ENCODE data around the gene CERCAM.
"Not testable (repeated sequence)": the region's sequence is repeated elsewhere in the genome, so short reads cannot be mapped to it uniquely, and the experiment has no call there.

Gene CERCAM

GRCh38 chr9:128393145-128393775, 27.4 kb upstream of the CERCAM start:
- DNase-seq (ENCODE audit: low read depth): no peak

- DNase-seq (ENCODE audit: low read depth): no peak
These were observed 26.7 kb upstream of the CERCAM start for GRCh38 chr9:128393970-128394369.

GRCh38 chr9:128394379-128395168, 26.1 kb upstream of the CERCAM start:
- no peak for DNase-seq (ENCODE audit: low read depth)

- no peak for DNase-seq (ENCODE audit: low read depth)
These were observed 23.6 kb upstream of the CERCAM start for GRCh38 chr9:128396970-128397613.

- DNase-seq (ENCODE audit: low read depth): no peak
These were observed 22.8 kb upstream of the CERCAM start for GRCh38 chr9:128397831-128398230.

GRCh38 chr9:128399861-128400260, 20.8 kb upstream of the CERCAM start:
- no peak for DNase-seq (ENCODE audit: low read depth)

- no peak for DNase-seq (ENCODE audit: low read depth)
These were observed 16.1 kb upstream of the CERCAM start for GRCh38 chr9:128404560-128404959.

- DNase-seq (ENCODE audit: low read depth): no peak
These were observed 15.4 kb upstream of the CERCAM start for GRCh38 chr9:128405077-128405779.

GRCh38 chr9:128405780-128406171, 14.9 kb upstream of the CERCAM start:
- no peak for DNase-seq (ENCODE audit: low read depth)

GRCh38 chr9:128406848-128407391, 13.7 kb upstream of the CERCAM start:
- no peak for DNase-seq (ENCODE audit: low read depth)

GRCh38 chr9:128408963-128409431, 11.7 kb upstream of the CERCAM start:
- DNase-seq (ENCODE audit: low read depth): no peak

GRCh38 chr9:128409450-128409849, 11.2 kb upstream of the CERCAM start:
- DNase-seq (ENCODE audit: low read depth): no peak

GRCh38 chr9:128409978-128410377, 10.7 kb upstream of the CERCAM start:
- DNase-seq (ENCODE audit: low read depth): no peak

- no peak for DNase-seq (ENCODE audit: low read depth)
These were observed 9.1 kb upstream of the CERCAM start for GRCh38 chr9:128411364-128412119.

GRCh38 chr9:128412120-128412790, 8.4 kb upstream of the CERCAM start:
- no peak for DNase-seq (ENCODE audit: low read depth)

- DNase-seq (ENCODE audit: low read depth): not testable (repeated sequence)
These were observed 6.9 kb upstream of the CERCAM start for GRCh38 chr9:128413728-128414127.

- DNase-seq (ENCODE audit: low read depth): no peak
These were observed 6.2 kb upstream of the CERCAM start for GRCh38 chr9:128414461-128414860.

GRCh38 chr9:128415281-128415680, 5.4 kb upstream of the CERCAM start:
- no peak for DNase-seq (ENCODE audit: low read depth)

- DNase-seq (ENCODE audit: low read depth): no peak
These were observed 4.6 kb upstream of the CERCAM start for GRCh38 chr9:128416014-128416413.

GRCh38 chr9:128416432-128417019, 4.1 kb upstream of the CERCAM start:
- no peak for DNase-seq (ENCODE audit: low read depth)

Data from non-pigmented ciliary epithelial cell (primary cell).